Fibroblast of skin of right biceps (primary cell): Measurements from ENCODE around the gene OVAAL.

Experiments
- DNase-seq: peaks from one replicate; pipeline ENCODE4 v3.0.0-alpha.2; 2013

The OVAAL gene

DNA sequence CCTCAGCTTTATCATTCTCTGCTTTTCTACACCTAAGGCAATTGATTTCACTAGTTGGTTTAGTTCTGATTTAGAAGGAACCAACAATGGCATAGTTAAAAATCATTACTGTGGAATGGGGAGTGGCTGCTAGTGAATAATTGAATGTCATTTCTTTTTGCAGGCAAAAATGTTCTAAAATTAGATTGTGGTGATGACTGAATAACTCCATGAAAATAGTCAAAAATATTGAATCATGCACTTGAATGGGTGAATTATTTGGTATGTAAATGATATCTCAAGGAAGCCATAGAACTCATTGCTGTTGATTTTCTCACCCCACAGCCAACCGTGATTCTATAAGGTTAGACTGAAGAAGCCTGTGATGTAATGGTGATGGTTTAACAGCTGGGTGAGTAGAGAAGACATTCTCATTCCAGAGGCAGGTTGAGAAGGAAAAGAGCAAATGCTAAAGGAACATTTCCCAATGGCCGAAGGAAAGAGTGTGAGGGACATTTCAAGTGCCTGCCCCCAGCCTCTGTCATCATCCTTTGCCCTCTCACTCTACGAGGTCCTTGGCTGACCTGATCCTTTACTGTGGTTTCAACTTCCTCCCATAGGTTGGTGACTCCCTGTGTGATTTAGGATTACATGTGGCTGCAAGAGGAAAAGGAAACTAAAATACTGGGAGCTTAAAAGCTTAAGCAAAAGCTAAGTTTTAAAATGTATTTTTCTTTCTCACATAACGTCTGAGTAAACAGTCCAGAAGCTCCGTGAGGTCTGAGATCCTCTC lies 12.5 kb downstream of the OVAAL start:
- DNase-seq = peak; percentile 73

DNA sequence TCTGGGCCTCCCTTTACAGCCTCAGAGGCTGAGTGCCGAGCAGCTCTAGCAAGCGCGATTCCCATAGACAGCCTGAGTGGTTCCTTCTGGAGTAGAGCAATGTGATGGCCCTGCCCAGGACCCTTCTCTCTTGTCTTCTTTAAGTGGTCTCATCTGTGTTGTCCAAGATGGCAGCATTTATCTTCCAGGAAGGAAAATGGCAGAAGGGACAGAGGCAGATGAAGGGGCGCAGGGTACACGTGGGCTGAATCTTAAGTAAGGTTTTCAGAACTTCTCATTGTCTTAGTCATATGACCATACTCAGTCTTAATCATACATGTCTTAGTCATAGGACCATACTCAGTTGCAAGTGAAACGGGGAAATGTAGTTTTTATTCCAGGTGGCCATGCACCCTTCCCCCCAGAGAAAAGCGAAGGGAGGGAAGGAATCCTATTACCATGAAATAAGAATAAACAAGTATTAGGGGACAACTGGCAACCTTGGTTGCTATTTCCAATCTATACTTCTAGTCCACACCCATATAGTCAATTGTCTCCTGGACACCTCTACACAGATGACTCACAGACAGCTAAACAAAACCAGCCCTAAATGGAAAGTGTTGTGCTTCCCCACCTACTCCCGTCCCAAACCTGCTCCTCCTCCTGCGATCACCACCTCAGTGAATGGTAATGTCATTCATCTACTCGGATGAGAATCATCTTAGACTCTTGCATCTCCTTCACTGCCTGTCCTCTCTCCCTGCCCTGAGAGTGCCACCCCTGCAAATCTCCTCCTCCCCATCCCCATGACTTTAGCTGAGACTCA lies 13.3 kb downstream of the OVAAL start:
- peak; percentile 38 for DNase-seq

- no peak for DNase-seq
These were observed 14.0 kb downstream of the OVAAL start for GRCh38 chr1:180572760-180573159.

DNA sequence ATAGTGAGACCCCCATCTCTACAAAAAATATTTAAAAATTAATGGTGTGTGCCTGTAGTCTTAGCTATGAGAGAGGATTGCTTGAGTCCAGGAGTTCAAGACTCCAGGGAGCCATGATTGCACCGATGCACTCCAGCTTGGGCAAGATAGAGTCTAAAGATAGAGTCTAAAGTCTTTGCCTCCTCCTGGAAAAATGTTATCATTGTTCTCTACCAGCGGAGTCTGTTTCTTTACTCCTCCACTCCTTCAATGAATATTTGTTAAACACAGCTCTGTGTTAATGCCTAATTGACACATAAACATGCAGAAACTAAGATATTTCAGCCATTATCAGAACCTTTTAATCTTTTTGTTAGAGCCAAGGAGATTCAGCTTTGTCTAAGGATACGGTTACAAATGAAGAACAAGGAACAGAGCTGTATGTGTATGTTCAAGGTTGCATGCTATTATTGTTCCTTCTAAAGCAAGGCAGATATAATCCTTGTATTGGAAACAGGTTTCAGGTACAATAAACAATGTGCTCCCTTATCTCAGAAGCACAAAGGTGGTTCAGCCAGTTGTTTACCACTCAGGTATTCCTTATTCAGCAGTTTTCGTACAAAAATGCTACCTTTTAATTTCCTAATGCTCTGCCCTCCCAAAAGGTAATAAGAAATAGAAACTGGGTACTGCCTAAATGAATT lies 15.4 kb downstream of the OVAAL start:
- DNase-seq = no peak

DNA sequence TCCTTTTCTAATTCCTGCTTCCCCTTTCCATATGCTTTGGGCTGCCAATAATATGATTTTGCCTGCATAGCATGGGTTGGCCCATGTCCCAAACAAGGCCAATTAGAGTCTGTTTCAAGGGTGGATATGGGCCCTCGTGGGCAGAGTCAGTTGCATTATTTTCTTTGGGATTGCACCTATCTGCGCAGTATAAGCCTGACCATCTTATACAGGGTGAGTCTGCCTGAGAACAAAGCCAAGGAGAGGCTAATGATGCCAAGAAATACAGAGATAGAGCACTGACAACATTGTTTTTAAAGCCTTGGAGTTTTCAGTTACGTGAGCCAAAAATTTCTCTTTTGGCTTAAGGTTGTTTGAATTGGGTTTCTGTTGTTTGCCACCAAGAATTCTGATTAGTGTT lies 18.6 kb downstream of the OVAAL start:
- DNase-seq = peak; percentile 28

DNA sequence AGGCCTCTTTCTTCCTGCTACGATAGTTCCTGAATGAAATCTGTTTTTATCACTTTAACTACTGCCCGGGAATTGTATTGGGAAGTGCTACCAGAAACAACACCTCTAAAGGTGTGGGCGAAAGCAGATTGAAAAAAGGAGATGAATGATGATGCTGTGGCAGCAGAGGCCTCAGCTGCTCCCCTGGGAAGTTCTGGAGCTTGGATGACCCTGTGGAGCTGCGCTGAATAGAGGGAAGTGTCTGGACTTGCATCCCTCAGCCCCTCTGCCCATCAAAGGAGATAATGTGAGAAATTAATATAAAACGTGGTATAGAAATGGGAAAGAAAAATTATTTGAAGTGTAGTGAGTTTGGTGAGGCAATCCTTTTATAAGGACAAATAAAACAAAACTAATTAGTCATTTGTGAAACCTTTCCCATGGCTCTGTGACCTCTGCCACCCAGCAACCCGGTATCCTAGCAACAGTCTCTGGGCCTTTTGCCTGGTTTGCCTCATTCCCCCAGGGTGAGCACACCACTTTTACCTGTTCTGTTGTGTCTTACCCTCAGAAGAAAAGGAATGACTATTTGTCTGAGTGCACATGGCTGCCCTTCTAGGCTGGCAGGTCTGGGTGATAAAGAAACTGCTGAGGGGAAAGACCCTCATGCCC lies 21.3 kb downstream of the OVAAL start:
- no peak for DNase-seq

GRCh38 chr1:180581635-180582039 lies 22.9 kb downstream of the OVAAL start:
- DNase-seq = peak; percentile 41

- DNase-seq = no peak
These were observed 26.1 kb downstream of the OVAAL start for GRCh38 chr1:180584869-180585268.

DNA sequence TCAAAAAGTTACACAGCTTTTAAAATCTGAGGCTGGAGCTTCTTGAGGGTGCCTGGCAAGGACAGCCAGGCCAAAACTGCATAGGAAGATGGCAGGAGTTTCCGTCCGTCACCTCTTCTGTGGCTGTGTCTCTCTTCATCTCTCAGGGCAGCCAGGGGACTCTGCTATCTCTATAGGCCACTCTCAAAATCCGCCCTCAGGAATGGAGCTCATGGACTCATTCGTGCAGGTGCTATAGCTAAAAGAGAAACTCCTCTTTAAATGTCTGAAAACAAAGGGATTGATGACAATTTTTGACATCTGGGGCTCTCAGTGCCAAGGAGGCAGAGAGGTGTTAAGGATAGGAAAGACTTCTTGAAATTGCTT lies 27.2 kb downstream of the OVAAL start:
- DNase-seq = no peak

DNA sequence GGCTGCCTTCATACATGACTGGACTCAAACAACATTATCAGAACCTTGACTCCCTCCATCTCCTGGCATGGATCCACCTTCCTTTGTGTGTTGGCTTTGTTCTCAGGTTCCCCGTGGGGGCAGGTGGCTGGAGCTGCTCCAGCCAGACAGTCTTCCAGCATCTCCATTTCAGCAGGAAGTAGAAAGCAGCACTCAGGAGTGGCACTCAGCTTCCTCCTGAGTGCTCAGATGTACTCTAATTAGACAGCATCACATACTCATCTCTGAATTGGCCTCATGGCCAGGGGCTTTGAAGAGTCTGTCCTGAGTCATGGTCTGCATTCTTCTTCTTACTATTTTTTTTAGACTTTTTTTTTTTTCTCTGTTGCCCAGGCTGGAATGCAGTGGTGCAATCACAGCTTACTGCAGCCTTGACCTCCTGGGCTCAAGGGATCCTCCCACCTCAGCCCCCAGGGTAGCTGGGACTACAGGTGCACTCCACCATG lies 27.9 kb downstream of the OVAAL start:
- DNase-seq = peak; percentile 76

GRCh38 chr1:180588121-180588520 lies 29.4 kb downstream of the OVAAL start:
- DNase-seq = no peak

GRCh38 chr1:180590889-180591288 lies 32.1 kb downstream of the OVAAL start:
- DNase-seq = no peak

GRCh38 chr1:180593382-180593781 lies 34.6 kb downstream of the OVAAL start:
- DNase-seq = no peak

DNA sequence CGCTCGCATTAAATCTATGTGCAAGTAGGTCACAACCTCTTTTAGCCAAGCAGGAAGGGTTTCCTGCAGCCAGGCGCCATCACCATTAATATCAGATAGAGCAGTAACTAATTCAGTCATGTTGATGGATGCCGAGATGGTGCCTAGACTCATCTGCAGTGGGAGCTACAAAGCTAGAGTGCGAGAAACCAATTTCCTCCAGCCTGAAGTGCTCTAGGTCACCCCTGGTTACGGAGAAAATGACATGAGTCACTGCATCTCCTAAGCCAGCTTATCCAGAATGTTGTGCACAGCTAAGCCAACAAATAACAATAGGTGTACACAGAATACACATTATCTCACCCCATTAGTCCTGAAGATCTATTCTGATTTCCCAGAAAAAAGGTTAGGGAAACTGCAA lies 36.0 kb downstream of the OVAAL start:
- DNase-seq = no peak

DNA sequence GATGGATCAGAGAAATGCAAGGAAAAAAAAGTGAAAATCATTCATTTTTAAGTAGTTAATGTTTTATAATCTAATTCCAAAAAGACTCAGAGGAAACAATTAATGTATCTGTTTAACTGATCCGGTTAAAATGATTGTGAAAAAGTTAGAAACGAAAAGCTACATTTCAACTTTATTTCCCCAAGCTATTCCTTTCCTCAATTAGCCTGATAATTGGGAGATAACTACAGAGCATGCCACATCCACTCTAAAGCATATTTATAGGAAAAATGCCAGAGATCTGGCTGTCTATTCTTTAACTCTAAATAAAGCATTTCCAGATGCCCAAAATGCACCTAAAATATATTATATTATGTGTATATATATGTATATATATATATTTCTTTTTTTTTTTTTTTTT lies 37.2 kb downstream of the OVAAL start:
- DNase-seq = no peak

GRCh38 chr1:180597520-180597919 lies 38.8 kb downstream of the OVAAL start:
- DNase-seq = no peak

DNA sequence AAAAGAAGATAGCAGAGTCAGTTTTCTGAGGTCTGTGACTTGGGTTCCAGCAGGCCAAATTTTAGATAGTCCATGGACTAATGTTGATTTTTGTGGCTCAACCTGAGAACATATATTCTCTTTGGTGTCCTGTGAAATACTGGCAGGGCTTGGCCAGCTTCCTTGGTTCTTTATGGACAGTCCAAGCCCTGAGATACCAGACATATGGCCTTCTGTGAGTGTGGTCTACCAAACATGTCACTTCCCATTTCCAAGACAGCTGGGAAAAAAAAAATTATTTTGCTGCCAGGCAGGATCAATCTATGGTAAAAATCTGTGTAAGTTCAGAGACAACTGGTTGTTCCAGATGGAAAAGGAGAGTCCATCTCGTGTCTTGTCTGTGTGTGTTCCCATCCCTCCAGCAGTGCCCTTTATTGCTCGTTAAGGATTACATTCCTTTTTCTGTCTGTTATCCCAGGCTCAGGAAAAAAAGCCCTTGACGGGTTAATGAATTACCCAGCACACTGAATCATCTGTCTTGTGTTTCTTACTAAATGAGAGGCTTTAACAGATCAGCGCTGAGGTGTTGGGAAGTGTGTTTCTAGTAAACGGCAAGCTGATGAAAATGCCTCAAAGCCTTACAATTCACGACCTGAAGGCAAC lies 39.7 kb downstream of the OVAAL start:
- no peak for DNase-seq

- DNase-seq = no peak
These were observed 41.6 kb downstream of the OVAAL start for GRCh38 chr1:180600343-180600742.

GRCh38 chr1:180601512-180601911 lies 42.7 kb downstream of the OVAAL start:
- DNase-seq = no peak

GRCh38 chr1:180603223-180603849 lies 44.6 kb downstream of the OVAAL start:
- no peak for DNase-seq

DNA sequence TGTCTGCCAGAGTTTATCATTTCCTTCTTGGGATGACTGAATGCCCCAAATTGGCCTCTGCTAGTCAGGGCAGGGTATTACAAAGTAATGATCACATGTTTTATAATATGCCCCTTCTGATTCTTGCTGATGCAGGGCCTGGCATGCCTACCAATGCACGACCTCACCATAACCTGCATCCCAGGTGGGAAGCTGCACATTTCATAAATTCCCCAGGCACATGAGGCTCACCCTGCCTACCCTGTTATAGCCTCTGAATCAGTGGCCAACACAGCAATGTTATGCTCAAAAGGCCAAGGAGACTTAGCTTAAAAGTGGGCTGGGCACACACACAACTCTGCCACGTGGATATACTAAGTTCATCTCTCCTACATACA lies 45.1 kb downstream of the OVAAL start:
- no peak for DNase-seq

DNA sequence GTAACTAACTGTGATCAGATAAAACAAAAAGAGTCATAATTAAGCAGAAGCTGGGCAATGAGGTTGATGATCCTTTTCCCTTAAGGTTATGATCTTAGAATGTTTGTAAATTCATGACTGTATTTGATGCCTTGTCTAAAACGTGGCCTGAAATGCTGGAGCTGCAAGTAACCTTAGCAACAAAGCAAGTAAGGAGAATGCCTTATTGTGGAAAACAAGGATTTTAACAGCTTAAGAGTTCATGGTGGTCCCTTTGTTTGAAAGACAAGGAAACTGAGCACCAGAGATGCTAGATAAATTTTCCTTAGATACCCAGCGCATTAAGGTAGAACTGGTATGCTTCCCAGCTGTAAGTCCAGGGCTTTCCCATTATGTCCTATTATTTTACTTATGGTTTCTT lies 47.4 kb downstream of the OVAAL start:
- DNase-seq = no peak
